Activated T-cell treated with anti-CD3 and anti-CD28 coated beads, Interleukin-2, amount 50 U/mL, for 1 hour (primary cell): Measurements from ENCODE around the gene PARD3.
"Not testable (repeated sequence)": the region's sequence is repeated elsewhere in the genome, so short reads cannot be mapped to it uniquely, and the experiment has no call there.

ENCODE experiments used
- DNase-seq: peaks from one replicate; pipeline ENCODE4 v3.0.0-alpha.2; 2020

Gene PARD3

GRCh38 chr10:34406463-34407323 is 408.4 kb downstream of the PARD3 start:
- no peak for DNase-seq

- no peak for DNase-seq
Observed at GRCh38 chr10:34405611-34406462, 409.3 kb downstream of the PARD3 start.

GRCh38 chr10:34403512-34403911 is 411.6 kb downstream of the PARD3 start:
- no peak for DNase-seq

DNA sequence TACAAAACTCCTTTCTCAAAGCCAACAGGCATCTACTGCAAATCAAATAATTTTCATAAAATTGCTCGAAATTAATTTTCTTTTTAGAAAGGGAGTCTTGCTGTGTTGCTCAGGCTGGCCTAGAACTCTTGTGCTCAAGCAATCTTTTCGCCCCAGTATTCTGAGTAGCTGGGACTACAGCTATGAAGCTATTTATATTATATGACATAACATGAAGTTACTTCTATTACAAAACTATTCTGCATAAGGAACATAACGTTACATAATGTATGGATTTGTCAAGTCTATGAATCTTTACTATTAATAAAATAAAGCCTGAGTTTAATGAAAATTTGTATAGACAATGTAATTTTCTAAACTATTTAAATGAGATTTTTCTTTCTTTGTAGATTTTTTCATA is 415.0 kb downstream of the PARD3 start:
- DNase-seq = no peak

GRCh38 chr10:34399013-34399412 is 416.1 kb downstream of the PARD3 start:
- no peak for DNase-seq

- DNase-seq = no peak
Observed at GRCh38 chr10:34397324-34397723, 417.8 kb downstream of the PARD3 start.

DNA sequence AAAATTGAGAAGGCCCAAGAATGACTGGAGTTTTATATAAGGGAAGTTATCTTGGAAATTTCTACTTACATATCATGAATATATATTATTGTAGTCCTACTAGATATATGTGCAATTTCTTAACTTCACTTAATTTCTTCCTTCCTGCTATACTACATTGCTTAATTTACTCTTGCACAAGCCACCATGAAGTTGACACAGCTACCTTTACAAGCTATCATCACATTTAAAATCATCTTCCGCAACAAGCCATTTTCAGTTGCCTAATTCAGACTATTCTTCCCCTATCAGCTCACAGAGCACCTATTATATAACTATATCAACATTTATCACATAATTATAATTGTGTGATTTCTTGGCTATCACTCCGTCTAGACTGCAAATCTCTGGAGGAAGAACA is 418.4 kb downstream of the PARD3 start:
- no peak for DNase-seq

DNA sequence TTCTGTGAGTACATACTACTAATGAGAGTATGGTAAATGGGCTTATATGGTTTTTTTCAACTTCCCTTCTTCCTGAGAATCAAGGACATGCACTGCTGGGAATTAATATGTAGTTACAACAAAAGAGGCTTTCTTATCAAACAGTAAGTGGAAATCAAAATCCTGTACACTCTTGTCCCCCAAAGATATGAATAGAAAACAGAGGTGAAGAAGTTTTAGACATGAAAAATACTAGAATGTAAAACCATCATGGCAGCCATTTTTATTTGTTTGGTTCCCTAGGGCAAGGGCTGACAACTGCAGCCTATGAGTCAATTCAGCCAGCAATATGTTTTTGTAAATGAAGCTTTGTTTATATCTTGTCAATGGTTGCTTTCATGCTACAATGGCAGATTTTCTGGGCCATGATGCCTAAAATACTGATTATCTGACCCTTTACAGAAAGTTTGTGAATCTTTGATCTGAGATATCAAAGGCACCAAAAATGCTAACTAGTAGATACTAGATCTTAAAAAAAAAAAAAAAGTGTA is 422.4 kb downstream of the PARD3 start:
- DNase-seq = no peak

- DNase-seq = not testable (repeated sequence)
Observed at GRCh38 chr10:34391168-34391567, 423.9 kb downstream of the PARD3 start.

GRCh38 chr10:34389801-34390200 is 425.3 kb downstream of the PARD3 start:
- no peak for DNase-seq

DNA sequence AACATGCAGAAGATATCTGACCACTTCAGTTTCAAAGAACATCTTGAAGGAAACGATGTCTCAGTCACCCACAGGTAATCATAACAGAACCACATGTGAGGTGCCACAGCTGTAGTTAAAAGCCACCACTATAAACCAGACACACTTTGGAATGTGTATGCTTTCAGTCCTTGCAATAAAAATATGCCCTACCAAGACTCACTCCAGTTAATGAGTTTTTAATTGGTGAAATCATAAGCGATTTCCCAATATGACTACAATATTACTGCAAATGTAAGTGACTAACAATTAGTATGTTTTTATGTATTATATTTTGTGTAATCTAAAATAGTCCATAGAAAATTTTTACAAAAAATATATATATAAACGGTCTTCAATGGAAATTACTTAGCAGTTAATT is 428.2 kb downstream of the PARD3 start:
- no peak for DNase-seq

DNA sequence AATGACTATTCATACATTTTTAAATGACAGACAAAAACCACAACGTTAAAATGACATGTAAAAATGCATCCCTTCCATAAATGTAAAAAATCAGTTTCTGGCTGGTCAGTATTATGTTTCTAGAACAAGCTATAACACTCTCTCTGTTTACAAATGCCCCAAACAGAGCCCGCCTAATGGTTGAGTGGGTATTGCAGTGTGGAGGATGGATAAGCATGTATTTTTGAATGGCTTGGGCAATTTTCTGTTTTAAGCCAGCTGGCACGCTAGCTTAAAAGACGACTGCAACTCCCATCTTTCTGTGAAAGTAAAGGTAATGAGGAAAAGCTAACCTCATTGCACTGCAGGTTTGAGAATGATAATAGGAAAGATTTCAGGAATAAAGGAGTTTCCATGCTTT is 430.7 kb downstream of the PARD3 start:
- DNase-seq = no peak

GRCh38 chr10:34382626-34383025 is 432.5 kb downstream of the PARD3 start:
- DNase-seq = no peak

- no peak for DNase-seq
Observed at GRCh38 chr10:34380856-34381255, 434.2 kb downstream of the PARD3 start.

DNA sequence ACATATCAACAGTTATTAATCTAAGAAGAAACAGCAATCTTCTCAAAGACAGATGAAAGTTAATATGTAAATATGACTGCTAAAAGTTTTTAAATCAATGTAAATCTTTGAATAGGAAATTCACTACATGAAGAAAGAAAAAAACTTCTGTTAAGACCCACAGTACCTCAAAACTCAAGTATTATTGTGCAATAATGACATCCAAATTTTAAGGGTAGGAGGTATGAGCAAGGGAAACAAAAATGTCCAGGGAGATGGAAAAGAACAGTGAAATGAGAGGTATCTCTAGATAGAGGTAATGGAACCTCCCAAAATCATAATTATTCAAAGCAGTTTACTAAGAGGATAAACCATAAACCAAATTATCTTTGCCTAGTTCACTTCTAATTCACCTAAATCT is 436.8 kb downstream of the PARD3 start:
- DNase-seq = no peak

- no peak for DNase-seq
Observed at GRCh38 chr10:34377833-34378232, 437.3 kb downstream of the PARD3 start.

- DNase-seq = no peak
Observed at GRCh38 chr10:34374356-34375045, 440.6 kb downstream of the PARD3 start.

- no peak for DNase-seq
Observed at GRCh38 chr10:34373211-34373610, 441.9 kb downstream of the PARD3 start.

- no peak for DNase-seq
Observed at GRCh38 chr10:34372509-34372908, 442.6 kb downstream of the PARD3 start.

- DNase-seq = no peak
Observed at GRCh38 chr10:34370126-34370525, 445.0 kb downstream of the PARD3 start.

DNA sequence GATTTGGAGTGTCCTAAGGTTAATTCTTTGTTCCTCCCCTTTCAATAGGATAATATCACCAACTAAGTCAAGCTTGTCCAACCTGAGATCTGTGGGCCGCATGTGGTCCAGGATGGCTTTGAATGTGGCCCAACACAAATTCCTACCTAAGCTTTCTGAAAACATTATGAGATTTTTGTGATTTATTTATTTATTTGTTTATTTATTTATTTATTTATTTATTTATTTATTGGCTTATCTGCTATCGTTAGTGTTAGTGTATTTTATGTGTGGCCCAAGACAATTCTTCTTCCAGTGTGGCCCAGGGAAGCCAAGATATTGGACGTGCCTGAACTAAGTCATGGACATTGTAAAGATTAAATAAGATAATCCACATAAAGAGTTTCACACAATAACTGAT is 446.0 kb downstream of the PARD3 start:
- no peak for DNase-seq

DNA sequence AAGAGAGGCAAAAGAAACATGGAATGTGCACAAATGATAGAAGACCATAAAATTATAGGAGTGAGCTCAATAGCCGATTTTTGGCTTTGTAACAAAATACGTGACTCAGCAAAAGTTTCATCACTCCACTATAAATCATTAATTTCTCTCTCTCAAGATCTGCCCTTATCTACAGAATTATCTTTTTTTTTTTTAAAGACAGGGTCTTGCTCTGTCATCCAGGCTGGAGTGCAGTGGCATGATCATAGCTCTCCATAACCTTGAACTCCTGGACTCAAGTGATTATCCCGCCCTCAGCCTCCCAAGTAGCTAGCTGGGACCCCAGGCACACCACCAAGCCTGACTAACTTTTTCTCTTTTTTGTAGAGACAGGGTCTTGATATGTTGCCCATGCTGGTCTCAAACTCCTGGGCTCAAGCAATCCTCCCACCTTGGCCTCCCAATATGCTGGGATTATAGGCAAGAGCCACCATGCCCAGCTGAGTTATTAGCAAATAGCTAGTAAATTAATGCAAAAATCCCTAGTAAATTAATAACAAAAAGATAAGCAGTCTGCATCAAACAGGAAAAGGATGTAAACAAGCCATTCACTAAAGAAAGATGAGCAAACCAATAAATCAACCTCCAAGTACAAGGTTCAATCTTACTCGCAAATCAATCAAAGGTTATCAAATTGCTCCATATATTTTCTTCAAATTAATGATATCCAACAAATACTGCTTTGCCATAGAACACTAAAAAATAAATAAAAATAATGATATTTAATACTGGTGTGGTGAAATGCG is 450.7 kb downstream of the PARD3 start:
- DNase-seq = no peak
